Stimulated activated CD4-positive, alpha-beta T cell treated with anti-CD3 and anti-CD28 coated beads, TNF-alpha, amount 100 ng/mL, for 1 hour (primary cell): ENCODE results near the gene DSC1.

Experiments
- DNase-seq, 3 donors: peaks; one replicate each; pipeline ENCODE4 v3.0.0-alpha.2; 2020; ENCODE audit warnings: low read depth in 3 of 3, low spot score in 1 of 3

The DSC1 gene

GRCh38 chr18:31112804-31113203, 49.9 kb downstream of the DSC1 start:
- DNase-seq, result no peak

GRCh38 chr18:31105733-31106132, 56.9 kb downstream of the DSC1 start:
- no peak for DNase-seq

GRCh38 chr18:31104444-31104843, 58.2 kb downstream of the DSC1 start:
- no peak for DNase-seq

GRCh38 chr18:31103423-31103822, 59.2 kb downstream of the DSC1 start:
- DNase-seq, result no peak

- DNase-seq, result no peak
These were observed 59.7 kb downstream of the DSC1 start for GRCh38 chr18:31102941-31103340.

- no peak for DNase-seq
These were observed 60.5 kb downstream of the DSC1 start, which contains the start of gene DSC2 for GRCh38 chr18:31102025-31102684. Gene DSC2 (minus strand): TSS chr18:31102421. CDS start chr18:31101971, 450 bp downstream.

GRCh38 chr18:31101183-31102024, 61.3 kb downstream of the DSC1 start:
- no peak for DNase-seq

GRCh38 chr18:31100436-31101182, 62.0 kb downstream of the DSC1 start:
- DNase-seq, result no peak

GRCh38 chr18:31099450-31100230, 63.0 kb downstream of the DSC1 start:
- no peak for DNase-seq

GRCh38 chr18:31098878-31099277, 63.8 kb downstream of the DSC1 start:
- DNase-seq, result no peak

GRCh38 chr18:31097666-31098065, 65.0 kb downstream of the DSC1 start:
- DNase-seq, result no peak

- no peak for DNase-seq
These were observed 68.8 kb downstream of the DSC1 start for GRCh38 chr18:31093880-31094279.

GRCh38 chr18:31093294-31093693, 69.4 kb downstream of the DSC1 start:
- DNase-seq, result no peak

- DNase-seq, result no peak
These were observed 71.3 kb downstream of the DSC1 start for GRCh38 chr18:31091350-31091749.

GRCh38 chr18:31088532-31088931, 74.1 kb downstream of the DSC1 start:
- DNase-seq, result no peak

- no peak for DNase-seq
These were observed 82.7 kb downstream of the DSC1 start for GRCh38 chr18:31079973-31080372.
